T-helper 2 cell treated with Interferon-gamma antibody and Interleukin-4, amounts not matched to agents 5 μg/mL and 100 μg/mL, for 36 hours (primary cell): ENCODE results near the gene PLPPR3.

ENCODE experiments used
- DNase-seq: peaks from one replicate; pipeline ENCODE4 v3.0.0; 2021; ENCODE audit warnings: low spot score
- H3K27ac Mint-ChIP-seq: one replicate; pipeline ENCODE4 v1.8.0; 2021; ENCODE audit warnings: mild to moderate bottlenecking, mixed read lengths
- H3K27me3 Mint-ChIP-seq: one replicate; pipeline ENCODE4 v1.8.0; 2021; ENCODE audit warnings: low read depth, mixed read lengths
- H3K36me3 Mint-ChIP-seq: one replicate; pipeline ENCODE4 v1.8.0; 2021; ENCODE audit warnings: low read depth, mixed read lengths
- H3K4me1 Mint-ChIP-seq: one replicate; pipeline ENCODE4 v1.8.0; 2021; ENCODE audit warnings: low read depth, mixed read lengths
- H3K4me3 Mint-ChIP-seq: one replicate; pipeline ENCODE4 v1.8.0; 2022; ENCODE audit warnings: mild to moderate bottlenecking, moderate library complexity, mixed read lengths
- H3K9me3 Mint-ChIP-seq: one replicate; pipeline ENCODE4 v1.8.0; 2021; ENCODE audit warnings: mixed read lengths

Gene PLPPR3

GRCh38 chr19:811506-812048 is 10.2 kb downstream of the PLPPR3 start:
- Mint-ChIP-seq H3K4me3 (no peak overlapping the region), H3K27ac (no peak overlapping the region), H3K27me3 (no peaks in the 10 kb centered on the region), H3K9me3 (peaks cover 4% of the 10 kb centered on the region), H3K4me1 (peaks cover 4% of the 10 kb centered on the region), H3K36me3 (peaks cover 56% of the 10 kb centered on the region)
- DNase-seq: no peak

DNA sequence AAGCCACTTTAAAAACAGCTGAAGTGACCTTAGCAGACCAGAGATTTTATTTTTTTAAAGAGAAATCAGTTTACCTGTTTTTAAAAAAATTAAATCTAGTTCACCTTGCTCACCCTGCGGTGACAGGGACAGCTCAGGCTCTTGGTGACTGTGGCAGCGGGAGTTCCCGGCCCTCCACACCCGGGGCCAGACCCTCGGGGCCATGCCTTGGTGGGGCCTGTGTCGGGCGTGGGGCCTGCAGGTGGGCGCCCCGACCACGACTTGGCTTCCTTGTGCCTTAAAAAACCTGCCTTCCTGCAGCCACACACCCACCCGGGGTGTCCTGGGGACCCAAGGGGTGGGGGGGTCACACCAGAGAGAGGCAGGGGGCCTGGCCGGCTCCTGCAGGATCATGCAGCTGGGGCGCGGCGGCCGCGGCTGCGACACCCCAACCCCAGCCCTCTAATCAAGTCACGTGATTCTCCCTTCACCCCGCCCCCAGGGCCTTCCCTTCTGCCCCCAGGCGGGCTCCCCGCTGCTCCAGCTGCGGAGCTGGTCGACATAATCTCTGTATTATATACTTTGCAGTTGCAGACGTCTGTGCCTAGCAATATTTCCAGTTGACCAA is 10.8 kb downstream of the PLPPR3 start:
- H3K27ac Mint-ChIP-seq: no peak overlapping the region
- peaks cover 51% of the 10 kb centered on the region for H3K36me3 Mint-ChIP-seq

GRCh38 chr19:810077-810855 is 11.5 kb downstream of the PLPPR3 start:
- H3K9me3 Mint-ChIP-seq: no peaks in the 10 kb centered on the region
- no peak overlapping the region for H3K27ac Mint-ChIP-seq
- no peaks in the 10 kb centered on the region for H3K27me3 Mint-ChIP-seq
- H3K36me3 Mint-ChIP-seq: peaks cover 51% of the 10 kb centered on the region
- peaks cover 4% of the 10 kb centered on the region for H3K4me1 Mint-ChIP-seq
- DNase-seq: no peak
- H3K4me3 Mint-ChIP-seq: no peak overlapping the region

More for the DNA sequence above, 10.8 kb downstream of the PLPPR3 start:
- H3K4me1 Mint-ChIP-seq: peaks cover 4% of the 10 kb centered on the region
- H3K27me3 Mint-ChIP-seq: no peaks in the 10 kb centered on the region
- no peak overlapping the region for H3K4me3 Mint-ChIP-seq
- DNase-seq: no peak
- no peaks in the 10 kb centered on the region for H3K9me3 Mint-ChIP-seq

GRCh38 chr19:808423-808775 is 13.4 kb downstream of the PLPPR3 start:
- Mint-ChIP-seq H3K27ac (no peak overlapping the region), H3K36me3 (peaks cover 47% of the 10 kb centered on the region), H3K4me3 (no peak overlapping the region), H3K9me3 (no peaks in the 10 kb centered on the region), H3K27me3 (no peaks in the 10 kb centered on the region), H3K4me1 (peaks cover 4% of the 10 kb centered on the region)
- no peak for DNase-seq

- peaks cover 5% of the 10 kb centered on the region for H3K4me1 Mint-ChIP-seq
- H3K27ac Mint-ChIP-seq: peak overlapping the region; percentile 36
- H3K27me3 Mint-ChIP-seq: no peaks in the 10 kb centered on the region
- DNase-seq: no peak
- H3K9me3 Mint-ChIP-seq: no peaks in the 10 kb centered on the region
- H3K4me3 Mint-ChIP-seq: no peak overlapping the region
- H3K36me3 Mint-ChIP-seq: peaks cover 49% of the 10 kb centered on the region
These were observed 13.9 kb downstream of the PLPPR3 start for GRCh38 chr19:807627-808422.

GRCh38 chr19:806815-807421 is 14.8 kb downstream of the PLPPR3 start:
- Mint-ChIP-seq H3K36me3 (peaks cover 53% of the 10 kb centered on the region), H3K27ac (no peak overlapping the region), H3K4me3 (no peak overlapping the region), H3K9me3 (no peaks in the 10 kb centered on the region), H3K27me3 (no peaks in the 10 kb centered on the region), H3K4me1 (peaks cover 8% of the 10 kb centered on the region)
- no peak for DNase-seq

DNA sequence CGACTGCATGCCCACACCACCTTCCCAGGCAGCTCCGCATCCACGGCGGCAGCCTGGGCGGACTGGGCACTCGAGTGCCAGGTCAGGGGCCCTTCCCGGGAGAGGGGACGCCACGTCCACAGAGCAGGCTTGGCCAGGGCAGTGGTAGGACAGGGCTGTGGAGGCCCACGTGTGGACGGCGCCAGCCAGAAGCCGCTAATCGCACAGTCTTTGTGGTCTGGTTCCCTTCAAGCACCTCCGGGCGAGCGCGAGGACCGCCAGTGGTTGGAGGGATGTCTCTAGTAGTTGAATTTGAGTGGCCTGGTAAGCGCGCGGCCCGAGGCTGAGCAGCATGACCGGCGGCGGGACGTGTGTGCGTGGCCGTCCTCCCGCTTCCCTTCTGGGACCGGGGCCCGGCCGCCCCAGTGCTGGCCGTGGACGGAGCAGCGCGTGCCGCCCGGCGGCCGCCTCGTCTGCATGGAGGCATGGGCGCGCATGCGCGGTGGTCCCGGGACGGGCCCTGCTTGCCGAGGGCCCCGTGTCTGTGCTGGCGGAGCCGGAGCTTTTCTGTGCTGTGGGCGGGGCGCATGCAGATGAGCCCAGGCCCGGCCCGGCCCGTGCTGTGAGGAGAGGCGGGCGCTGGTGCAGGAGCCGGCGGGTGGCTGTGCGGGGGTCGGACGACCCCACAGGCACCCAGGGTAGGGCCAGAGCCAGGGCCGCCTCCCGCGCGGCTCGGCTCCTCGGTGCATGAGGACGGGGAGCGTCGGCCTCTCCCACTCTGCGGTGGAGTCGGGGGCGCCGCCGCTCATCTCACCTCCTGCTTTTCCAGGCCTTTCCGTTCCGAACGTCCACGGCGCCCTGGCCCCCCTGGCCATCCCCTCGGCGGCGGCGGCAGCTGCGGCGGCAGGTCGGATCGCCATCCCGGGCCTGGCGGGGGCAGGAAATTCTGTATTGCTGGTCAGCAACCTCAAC is 15.9 kb downstream of the PLPPR3 start:
- DNase-seq: no peak
- Mint-ChIP-seq H3K9me3 (no peaks in the 10 kb centered on the region), H3K4me3 (no peak overlapping the region), H3K27me3 (no peaks in the 10 kb centered on the region), H3K36me3 (peaks cover 54% of the 10 kb centered on the region), H3K27ac (no peak overlapping the region), H3K4me1 (peaks cover 12% of the 10 kb centered on the region)

DNA sequence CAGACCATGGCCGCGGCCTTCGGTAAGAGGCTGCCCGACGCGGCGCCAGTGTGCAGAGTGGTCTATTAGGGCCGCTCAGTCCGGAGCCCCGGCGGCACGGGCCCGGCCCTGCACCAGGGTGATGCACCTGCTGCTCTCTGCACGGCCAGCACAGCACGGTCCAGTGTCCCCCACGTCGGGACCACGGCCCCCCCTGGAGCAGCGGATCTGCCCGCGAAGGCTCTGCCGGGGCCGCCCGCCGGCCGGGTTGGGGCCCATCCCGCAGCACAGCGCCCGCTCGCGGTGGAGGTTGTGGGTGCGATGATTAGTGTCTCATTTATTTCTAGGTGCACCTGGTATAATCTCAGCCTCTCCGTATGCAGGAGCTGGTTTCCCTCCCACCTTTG is 16.6 kb downstream of the PLPPR3 start:
- Mint-ChIP-seq H3K9me3 (no peaks in the 10 kb centered on the region), H3K4me3 (no peak overlapping the region), H3K27me3 (no peaks in the 10 kb centered on the region), H3K36me3 (peaks cover 56% of the 10 kb centered on the region), H3K27ac (no peak overlapping the region), H3K4me1 (peaks cover 18% of the 10 kb centered on the region)
- DNase-seq: no peak

DNA sequence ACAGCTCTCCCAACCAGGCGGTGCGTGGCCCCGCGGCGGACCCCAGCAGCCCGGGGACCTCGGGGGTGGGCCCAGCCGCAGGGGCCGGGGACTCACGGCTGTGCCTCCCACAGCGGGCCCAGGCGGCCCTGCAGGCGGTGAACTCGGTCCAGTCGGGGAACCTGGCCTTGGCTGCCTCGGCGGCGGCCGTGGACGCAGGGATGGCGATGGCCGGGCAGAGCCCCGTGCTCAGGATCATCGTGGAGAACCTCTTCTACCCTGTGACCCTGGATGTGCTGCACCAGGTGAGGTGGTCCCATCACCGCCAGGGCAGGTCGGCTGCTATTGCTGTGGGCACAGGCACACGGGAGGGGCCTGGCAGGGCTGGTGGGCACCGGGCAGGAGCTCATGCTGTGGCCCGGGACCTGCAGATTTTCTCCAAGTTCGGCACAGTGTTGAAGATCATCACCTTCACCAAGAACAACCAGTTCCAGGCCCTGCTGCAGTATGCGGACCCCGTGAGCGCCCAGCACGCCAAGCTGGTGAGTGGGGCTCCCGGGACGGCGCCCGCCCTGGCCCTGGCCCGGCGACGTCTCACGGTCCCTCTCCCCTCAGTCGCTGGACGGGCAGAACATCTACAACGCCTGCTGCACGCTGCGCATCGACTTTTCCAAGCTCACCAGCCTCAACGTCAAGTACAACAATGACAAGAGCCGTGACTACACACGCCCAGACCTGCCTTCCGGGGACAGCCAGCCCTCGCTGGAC is 17.2 kb downstream of the PLPPR3 start:
- no peaks in the 10 kb centered on the region for H3K9me3 Mint-ChIP-seq
- no peaks in the 10 kb centered on the region for H3K27me3 Mint-ChIP-seq
- no peak overlapping the region for H3K27ac Mint-ChIP-seq
- H3K4me1 Mint-ChIP-seq: peaks cover 21% of the 10 kb centered on the region
- H3K4me3 Mint-ChIP-seq: no peak overlapping the region
- no peak for DNase-seq
- peaks cover 55% of the 10 kb centered on the region for H3K36me3 Mint-ChIP-seq

GRCh38 chr19:803686-804418 is 17.9 kb downstream of the PLPPR3 start:
- Mint-ChIP-seq H3K4me1 (peaks cover 25% of the 10 kb centered on the region), H3K9me3 (no peaks in the 10 kb centered on the region), H3K27ac (no peak overlapping the region), H3K27me3 (no peaks in the 10 kb centered on the region), H3K4me3 (no peak overlapping the region), H3K36me3 (peaks cover 58% of the 10 kb centered on the region)
- DNase-seq: no peak

- H3K4me1 Mint-ChIP-seq: peaks cover 25% of the 10 kb centered on the region
- H3K4me3 Mint-ChIP-seq: no peak overlapping the region
- H3K27ac Mint-ChIP-seq: no peak overlapping the region
- no peaks in the 10 kb centered on the region for H3K9me3 Mint-ChIP-seq
- DNase-seq: no peak
- H3K36me3 Mint-ChIP-seq: peaks cover 63% of the 10 kb centered on the region
- H3K27me3 Mint-ChIP-seq: no peaks in the 10 kb centered on the region
These were observed 18.6 kb downstream of the PLPPR3 start for GRCh38 chr19:803099-803561.
